ENCODE results near the gene RAPGEF1. TPM values are rescaled to one million over a fixed set of nuclear protein-coding genes. Genes with fewer than 3 reads are reported as not detected.
A peak's percentile ranks its signal among the peaks of the same experiment; 100 is the strongest.

RAPGEF1 gene
- total RNA-seq = 19.8 TPM

DNA sequence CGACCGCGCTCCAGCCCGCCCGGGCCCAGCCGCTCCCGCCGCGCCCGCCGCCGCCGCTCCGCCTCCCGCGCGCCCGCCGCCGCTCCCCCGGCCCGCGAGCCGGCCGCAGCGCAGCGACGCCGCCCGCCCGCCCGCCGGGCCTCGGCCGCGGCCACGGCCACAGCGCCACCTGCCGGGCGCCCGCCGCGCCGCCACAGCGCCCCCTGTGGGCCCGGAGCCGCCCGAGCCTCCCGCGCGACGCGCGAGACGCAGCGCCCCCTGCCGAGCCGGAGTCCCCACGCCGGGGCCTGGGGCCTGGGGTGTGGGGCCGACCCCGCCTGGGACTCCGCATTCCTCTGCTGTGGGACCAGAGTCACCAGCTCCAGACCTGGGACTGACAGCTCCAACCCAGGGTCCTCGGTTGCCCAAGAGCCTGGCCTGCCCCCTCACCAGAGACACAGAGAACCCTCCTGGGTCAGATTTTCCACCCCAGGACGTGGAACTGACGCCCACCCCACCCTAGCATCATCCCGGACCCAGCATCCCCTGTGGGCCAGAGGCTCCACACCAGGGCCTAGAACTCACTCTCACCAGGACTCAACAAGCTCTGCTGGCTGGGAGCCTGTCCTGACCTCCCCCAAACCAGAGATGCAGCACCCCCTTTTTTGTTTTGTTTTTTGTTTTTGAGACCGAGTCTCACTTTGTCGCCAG lies at the start of gene RAPGEF1:
Gene RAPGEF1, minus strand, starts transcription at position 118 of the 690 bp plus-strand sequence. CDS start 246 bp downstream, outside the sequence.
- H3K4me3 ChIP-seq (ENCODE audit: low read length in 3 of 3) = peak within 1 kb of the TSS; percentile 83 to 87 (median 83)
- peaks cover 33 to 44% (median 38%) of the 10 kb centered on the region in 3 donors for H3K4me1 ChIP-seq (ENCODE audit: control insufficient read depth in 3 of 3, insufficient read depth in 3 of 3, low read length in 3 of 3)
- H3K9ac ChIP-seq (ENCODE audit: low read depth in 1 of 3, low read length in 3 of 3) = peak within 1 kb of the TSS; percentile 87 to 89 (median 88)
- peak within 1 kb of the TSS; percentile 50 for H3K27ac ChIP-seq (ENCODE audit: low read depth, low read length)
- no peaks in the 10 kb centered on the region for H3K9me3 ChIP-seq (ENCODE audit: control insufficient read depth in 3 of 3, low read length in 3 of 3)
- H3K27me3 ChIP-seq (ENCODE audit: control insufficient read depth in 3 of 3, insufficient read depth in 3 of 3, low read length in 3 of 3) = no peaks in the 10 kb centered on the region
- no peaks in the 10 kb centered on the region for H3K36me3 ChIP-seq (ENCODE audit: control insufficient read depth in 3 of 3, insufficient read depth in 3 of 3, low read length in 3 of 3)

- no peaks in the 10 kb centered on the region for H3K4me1 ChIP-seq (ENCODE audit: control insufficient read depth in 3 of 3, insufficient read depth in 3 of 3, low read length in 3 of 3)
- peaks cover 52 to 70% (median 55%) of the 10 kb centered on the region in 3 donors for H3K27me3 ChIP-seq (ENCODE audit: control insufficient read depth in 3 of 3, insufficient read depth in 3 of 3, low read length in 3 of 3)
- H3K9ac ChIP-seq (ENCODE audit: low read depth in 1 of 3, low read length in 3 of 3) = no peak overlapping the region
- H3K36me3 ChIP-seq (ENCODE audit: control insufficient read depth in 3 of 3, insufficient read depth in 3 of 3, low read length in 3 of 3) = no peaks in the 10 kb centered on the region
- H3K4me3 ChIP-seq (ENCODE audit: low read length in 3 of 3) = no peak overlapping the region
- no peaks in the 10 kb centered on the region for H3K9me3 ChIP-seq (ENCODE audit: control insufficient read depth in 3 of 3, low read length in 3 of 3)
- no peak overlapping the region for H3K27ac ChIP-seq (ENCODE audit: low read depth, low read length)
Measured at GRCh38 chr9:131788851-131789250, 49.0 kb upstream of the RAPGEF1 start.

DNA sequence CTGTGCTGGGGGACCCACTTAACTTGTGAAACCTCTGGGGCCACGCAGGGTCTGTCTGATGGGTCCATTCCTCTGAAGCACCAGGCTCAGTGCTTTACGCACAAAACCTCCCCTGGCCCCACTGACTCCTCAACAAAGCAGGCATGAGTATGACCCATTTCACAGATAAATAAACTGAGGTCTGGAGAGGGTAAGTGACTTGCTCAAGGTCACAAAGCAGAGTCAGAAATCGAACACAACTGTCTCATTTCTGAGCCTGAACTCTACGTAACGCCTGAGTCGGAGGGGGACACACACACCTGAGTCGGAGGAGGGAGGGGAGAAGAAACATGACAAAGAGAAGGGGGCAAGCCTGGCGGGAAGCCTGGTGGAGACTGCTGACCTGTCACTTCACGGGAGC lies 48.0 kb upstream of the RAPGEF1 start:
- no peaks in the 10 kb centered on the region for H3K4me1 ChIP-seq (ENCODE audit: control insufficient read depth in 3 of 3, insufficient read depth in 3 of 3, low read length in 3 of 3)
- H3K27ac ChIP-seq (ENCODE audit: low read depth, low read length) = no peak overlapping the region
- H3K36me3 ChIP-seq (ENCODE audit: control insufficient read depth in 3 of 3, insufficient read depth in 3 of 3, low read length in 3 of 3) = no peaks in the 10 kb centered on the region
- H3K4me3 ChIP-seq (ENCODE audit: low read length in 3 of 3) = no peak overlapping the region
- no peaks in the 10 kb centered on the region for H3K9me3 ChIP-seq (ENCODE audit: control insufficient read depth in 3 of 3, low read length in 3 of 3)
- peaks cover 45 to 65% (median 50%) of the 10 kb centered on the region in 3 donors for H3K27me3 ChIP-seq (ENCODE audit: control insufficient read depth in 3 of 3, insufficient read depth in 3 of 3, low read length in 3 of 3)
- no peak overlapping the region for H3K9ac ChIP-seq (ENCODE audit: low read depth in 1 of 3, low read length in 3 of 3)

- no peak overlapping the region for H3K9ac ChIP-seq (ENCODE audit: low read depth in 1 of 3, low read length in 3 of 3)
- no peaks in the 10 kb centered on the region for H3K4me1 ChIP-seq (ENCODE audit: control insufficient read depth in 3 of 3, insufficient read depth in 3 of 3, low read length in 3 of 3)
- H3K36me3 ChIP-seq (ENCODE audit: control insufficient read depth in 3 of 3, insufficient read depth in 3 of 3, low read length in 3 of 3) = no peaks in the 10 kb centered on the region
- no peak overlapping the region for H3K4me3 ChIP-seq (ENCODE audit: low read length in 3 of 3)
- peaks cover 33 to 45% (median 44%) of the 10 kb centered on the region in 3 donors for H3K27me3 ChIP-seq (ENCODE audit: control insufficient read depth in 3 of 3, insufficient read depth in 3 of 3, low read length in 3 of 3)
- H3K27ac ChIP-seq (ENCODE audit: low read depth, low read length) = no peak overlapping the region
- H3K9me3 ChIP-seq (ENCODE audit: control insufficient read depth in 3 of 3, low read length in 3 of 3) = no peaks in the 10 kb centered on the region
Measured at GRCh38 chr9:131784748-131785501, 45.0 kb upstream of the RAPGEF1 start.

DNA sequence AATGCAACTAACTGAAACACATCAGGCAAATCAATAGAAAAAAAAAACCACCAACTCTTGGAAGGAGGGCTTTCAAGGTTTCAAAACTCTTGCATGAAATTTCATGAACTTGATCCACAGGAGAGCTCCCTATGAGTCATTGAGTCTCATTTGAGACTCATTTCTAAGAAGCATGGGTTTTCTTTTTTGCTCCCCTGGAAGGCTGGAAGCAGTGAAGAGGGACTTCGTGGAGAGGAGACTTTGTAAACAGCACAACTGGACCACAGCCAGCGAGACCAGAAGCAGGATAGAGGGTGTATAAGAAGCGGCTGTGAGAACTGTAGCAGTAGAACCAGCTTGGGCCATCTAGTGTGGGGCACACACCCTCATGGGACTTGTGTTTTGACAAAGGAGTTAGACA lies 41.2 kb upstream of the RAPGEF1 start:
- no peaks in the 10 kb centered on the region for H3K4me1 ChIP-seq (ENCODE audit: control insufficient read depth in 3 of 3, insufficient read depth in 3 of 3, low read length in 3 of 3)
- H3K36me3 ChIP-seq (ENCODE audit: control insufficient read depth in 3 of 3, insufficient read depth in 3 of 3, low read length in 3 of 3) = no peaks in the 10 kb centered on the region
- H3K27ac ChIP-seq (ENCODE audit: low read depth, low read length) = no peak overlapping the region
- H3K27me3 ChIP-seq (ENCODE audit: control insufficient read depth in 3 of 3, insufficient read depth in 3 of 3, low read length in 3 of 3) = peaks cover 11 to 24% (median 21%) of the 10 kb centered on the region in 3 donors
- no peaks in the 10 kb centered on the region for H3K9me3 ChIP-seq (ENCODE audit: control insufficient read depth in 3 of 3, low read length in 3 of 3)
- H3K9ac ChIP-seq (ENCODE audit: low read depth in 1 of 3, low read length in 3 of 3) = no peak overlapping the region
- H3K4me3 ChIP-seq (ENCODE audit: low read length in 3 of 3) = no peak overlapping the region

GRCh38 chr9:131776473-131776872 lies 36.6 kb upstream of the RAPGEF1 start:
- H3K27me3 ChIP-seq (ENCODE audit: control insufficient read depth in 3 of 3, insufficient read depth in 3 of 3, low read length in 3 of 3) = peaks cover 2 to 14% (median 5%) of the 10 kb centered on the region in 3 donors
- H3K27ac ChIP-seq (ENCODE audit: low read depth, low read length) = no peak overlapping the region
- no peaks in the 10 kb centered on the region for H3K9me3 ChIP-seq (ENCODE audit: control insufficient read depth in 3 of 3, low read length in 3 of 3)
- H3K36me3 ChIP-seq (ENCODE audit: control insufficient read depth in 3 of 3, insufficient read depth in 3 of 3, low read length in 3 of 3) = no peaks in the 10 kb centered on the region
- no peak overlapping the region for H3K4me3 ChIP-seq (ENCODE audit: low read length in 3 of 3)
- no peaks in the 10 kb centered on the region for H3K4me1 ChIP-seq (ENCODE audit: control insufficient read depth in 3 of 3, insufficient read depth in 3 of 3, low read length in 3 of 3)
- no peak overlapping the region for H3K9ac ChIP-seq (ENCODE audit: low read depth in 1 of 3, low read length in 3 of 3)

- Histone ChIP-seq H3K4me3 (ENCODE audit: low read length in 3 of 3) (no peak overlapping the region), H3K36me3 (ENCODE audit: control insufficient read depth in 3 of 3, insufficient read depth in 3 of 3, low read length in 3 of 3) (no peaks in the 10 kb centered on the region), H3K9ac (ENCODE audit: low read depth in 1 of 3, low read length in 3 of 3) (no peak overlapping the region), H3K27ac (ENCODE audit: low read depth, low read length) (no peak overlapping the region), H3K27me3 (ENCODE audit: control insufficient read depth in 3 of 3, insufficient read depth in 3 of 3, low read length in 3 of 3) (peaks cover 2 to 14% (median 5%) of the 10 kb centered on the region in 3 donors), H3K9me3 (ENCODE audit: control insufficient read depth in 3 of 3, low read length in 3 of 3) (no peaks in the 10 kb centered on the region), H3K4me1 (ENCODE audit: control insufficient read depth in 3 of 3, insufficient read depth in 3 of 3, low read length in 3 of 3) (no peaks in the 10 kb centered on the region)
Measured at GRCh38 chr9:131776036-131776435, 36.2 kb upstream of the RAPGEF1 start.

GRCh38 chr9:131774636-131775035 lies 34.8 kb upstream of the RAPGEF1 start:
- Histone ChIP-seq H3K27ac (ENCODE audit: low read depth, low read length) (no peak overlapping the region), H3K9ac (ENCODE audit: low read depth in 1 of 3, low read length in 3 of 3) (no peak overlapping the region), H3K9me3 (ENCODE audit: control insufficient read depth in 3 of 3, low read length in 3 of 3) (no peaks in the 10 kb centered on the region), H3K4me3 (ENCODE audit: low read length in 3 of 3) (no peak overlapping the region), H3K27me3 (ENCODE audit: control insufficient read depth in 3 of 3, insufficient read depth in 3 of 3, low read length in 3 of 3) (peaks cover 2 to 19% (median 10%) of the 10 kb centered on the region in 3 donors), H3K4me1 (ENCODE audit: control insufficient read depth in 3 of 3, insufficient read depth in 3 of 3, low read length in 3 of 3) (no peaks in the 10 kb centered on the region), H3K36me3 (ENCODE audit: control insufficient read depth in 3 of 3, insufficient read depth in 3 of 3, low read length in 3 of 3) (no peaks in the 10 kb centered on the region)

GRCh38 chr9:131773911-131774379 lies 34.1 kb upstream of the RAPGEF1 start:
- H3K9ac ChIP-seq (ENCODE audit: low read depth in 1 of 3, low read length in 3 of 3) = no peak overlapping the region
- no peak overlapping the region for H3K27ac ChIP-seq (ENCODE audit: low read depth, low read length)
- H3K9me3 ChIP-seq (ENCODE audit: control insufficient read depth in 3 of 3, low read length in 3 of 3) = no peaks in the 10 kb centered on the region
- H3K36me3 ChIP-seq (ENCODE audit: control insufficient read depth in 3 of 3, insufficient read depth in 3 of 3, low read length in 3 of 3) = no peaks in the 10 kb centered on the region
- peaks cover 2 to 18% (median 10%) of the 10 kb centered on the region in 3 donors for H3K27me3 ChIP-seq (ENCODE audit: control insufficient read depth in 3 of 3, insufficient read depth in 3 of 3, low read length in 3 of 3)
- H3K4me1 ChIP-seq (ENCODE audit: control insufficient read depth in 3 of 3, insufficient read depth in 3 of 3, low read length in 3 of 3) = no peaks in the 10 kb centered on the region
- H3K4me3 ChIP-seq (ENCODE audit: low read length in 3 of 3) = no peak overlapping the region

DNA sequence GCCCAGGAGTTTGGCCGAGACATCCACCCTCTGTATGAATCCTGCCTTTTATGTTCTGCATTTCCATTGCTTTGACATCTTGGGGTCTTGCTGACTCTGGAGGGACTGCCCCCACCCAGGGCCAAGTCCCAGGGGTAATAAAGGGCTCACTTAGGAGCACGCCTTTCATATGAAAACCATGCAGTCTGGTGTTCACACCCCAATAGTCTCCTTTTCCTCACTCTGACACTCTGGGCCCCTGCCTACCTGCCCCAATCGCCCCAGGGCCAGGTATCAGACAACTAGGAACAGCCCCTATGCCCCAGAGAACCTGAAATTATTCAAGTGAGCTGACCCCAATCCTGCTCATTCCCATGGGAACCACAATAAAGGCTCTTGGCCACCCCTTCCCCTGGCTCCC lies 33.1 kb upstream of the RAPGEF1 start:
- Histone ChIP-seq H3K9ac (ENCODE audit: low read depth in 1 of 3, low read length in 3 of 3) (no peak overlapping the region), H3K4me3 (ENCODE audit: low read length in 3 of 3) (no peak overlapping the region), H3K27ac (ENCODE audit: low read depth, low read length) (no peak overlapping the region), H3K9me3 (ENCODE audit: control insufficient read depth in 3 of 3, low read length in 3 of 3) (no peaks in the 10 kb centered on the region), H3K36me3 (ENCODE audit: control insufficient read depth in 3 of 3, insufficient read depth in 3 of 3, low read length in 3 of 3) (no peaks in the 10 kb centered on the region), H3K4me1 (ENCODE audit: control insufficient read depth in 3 of 3, insufficient read depth in 3 of 3, low read length in 3 of 3) (no peaks in the 10 kb centered on the region), H3K27me3 (ENCODE audit: control insufficient read depth in 3 of 3, insufficient read depth in 3 of 3, low read length in 3 of 3) (peaks cover 9 to 15% (median 10%) of the 10 kb centered on the region in 3 donors)
